GM12801 (cell line): ENCODE measurements around the gene OR51B4.

Experiments
- CTCF ChIP-seq: IDR thresholded peaks from one replicate; pipeline ENCODE4 v1.5.1; 2011; ENCODE audit warnings: control low read depth; ENCODE audit not compliant: insufficient read length; ENCODE audit errors: extremely low read depth

The OR51B4 gene

GRCh38 chr11:5336331-5336730 lies 34.6 kb upstream of the OR51B4 start:
- TF ChIP-seq CTCF = no peak

DNA sequence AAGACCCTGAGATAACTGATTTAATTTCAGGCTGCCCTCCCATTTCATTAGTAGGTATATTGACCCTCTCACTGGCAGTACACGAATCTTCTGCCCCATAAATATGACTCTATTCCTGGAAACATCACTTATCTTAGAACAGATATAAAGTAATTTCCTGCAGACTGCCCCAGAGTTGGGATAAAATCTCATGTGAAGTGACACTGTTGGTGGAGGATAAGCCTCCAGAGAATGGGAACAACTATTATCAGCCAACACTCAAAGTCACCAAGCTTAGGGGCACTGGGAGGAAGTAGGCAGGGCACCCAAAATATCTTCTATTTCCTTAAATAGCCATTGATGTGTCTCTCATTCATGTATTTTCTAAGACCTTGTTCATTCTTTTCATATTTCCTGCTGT lies 33.4 kb upstream of the OR51B4 start:
- TF ChIP-seq CTCF = no peak

DNA sequence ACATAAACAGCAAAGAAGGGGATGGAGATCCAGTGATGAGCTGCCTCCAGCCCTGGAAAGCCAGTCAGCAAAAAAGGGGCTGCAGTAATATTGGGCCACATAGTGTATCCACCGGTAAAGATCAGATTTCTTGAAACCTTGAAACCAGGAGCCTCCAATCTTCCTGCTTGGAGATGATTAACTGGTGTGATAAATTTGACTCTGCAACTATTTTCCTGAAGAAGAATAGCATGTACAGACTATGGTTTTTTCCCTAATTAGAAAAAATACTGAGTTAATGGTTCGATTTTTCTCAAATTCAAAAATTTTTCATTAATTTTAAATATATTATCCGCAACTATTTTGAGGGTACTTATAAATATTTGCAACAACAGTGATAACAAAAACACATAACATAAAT lies 22.5 kb upstream of the OR51B4 start, which contains the start of gene OR51B2:
OR51B2 (minus strand) TSS at position 101 of the 400 bp plus-strand sequence; CDS start at position 101, 0 bp downstream.
- no peak for TF ChIP-seq CTCF

DNA sequence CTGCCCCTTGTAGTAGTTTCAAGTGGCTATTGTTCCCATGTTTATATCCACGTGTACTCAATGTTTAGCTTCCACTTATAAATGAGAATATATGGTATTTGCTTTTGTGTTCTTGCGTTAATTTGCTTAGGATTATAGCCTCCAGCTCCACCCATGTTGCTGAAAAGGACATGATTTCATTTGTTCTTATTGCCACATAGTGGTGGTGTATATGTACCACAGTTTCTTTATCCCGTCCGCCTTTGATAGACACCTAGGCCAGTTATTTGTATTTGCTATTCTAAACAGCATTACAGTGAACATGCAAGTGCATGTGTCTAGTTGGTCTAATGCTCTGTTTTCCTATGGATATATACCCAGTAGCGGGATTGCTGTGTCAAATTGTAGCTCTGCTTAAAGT lies 15.5 kb upstream of the OR51B4 start:
- no peak for TF ChIP-seq CTCF

DNA sequence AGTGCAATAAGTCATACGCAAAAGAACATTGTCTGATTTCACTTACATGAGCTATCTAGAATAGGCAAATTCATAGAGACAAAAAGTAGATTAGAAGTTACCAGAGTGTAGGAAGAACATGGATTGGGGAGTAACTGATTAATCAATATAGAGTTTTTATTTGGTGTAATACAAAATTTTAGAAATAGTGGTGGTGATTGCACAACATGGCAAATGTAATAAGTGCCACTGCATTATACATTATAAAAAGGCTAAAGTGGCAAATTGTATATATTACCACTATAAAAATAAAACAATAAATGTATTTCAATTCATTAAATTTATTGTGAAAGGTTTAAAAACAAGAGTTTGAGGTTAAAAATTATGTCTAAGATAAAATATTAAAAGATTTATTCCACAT lies 8.7 kb upstream of the OR51B4 start:
- TF ChIP-seq CTCF = no peak

- no peak for TF ChIP-seq CTCF
Measured at GRCh38 chr11:5307256-5308019, 5.7 kb upstream of the OR51B4 start.

- TF ChIP-seq CTCF = no peak
Measured at GRCh38 chr11:5304046-5304445, 2.3 kb upstream of the OR51B4 start.
